Fibroblast of skin of right biceps (primary cell): ENCODE data around the gene LAMP1.
"Not testable (repeated sequence)": the region's sequence is repeated elsewhere in the genome, so short reads cannot be mapped to it uniquely, and the experiment has no call there.

Source experiments
- DNase-seq: peaks from one replicate; pipeline ENCODE4 v3.0.0-alpha.2; 2013

Gene LAMP1

GRCh38 chr13:113329656-113330312 is 32.7 kb downstream of the LAMP1 start:
- no peak for DNase-seq

- DNase-seq: no peak
These were observed 35.6 kb downstream of the LAMP1 start for GRCh38 chr13:113332615-113333014.

GRCh38 chr13:113333076-113333475 is 36.0 kb downstream of the LAMP1 start:
- DNase-seq: no peak

GRCh38 chr13:113337556-113337955 is 40.5 kb downstream of the LAMP1 start:
- no peak for DNase-seq

GRCh38 chr13:113337976-113338375 is 40.9 kb downstream of the LAMP1 start:
- DNase-seq: no peak

- no peak for DNase-seq
These were observed 41.4 kb downstream of the LAMP1 start for GRCh38 chr13:113338451-113338850.

- no peak for DNase-seq
These were observed 46.0 kb downstream of the LAMP1 start for GRCh38 chr13:113342820-113343691.

GRCh38 chr13:113343692-113343968 is 46.6 kb downstream of the LAMP1 start:
- DNase-seq: no peak

GRCh38 chr13:113345486-113345885 is 48.4 kb downstream of the LAMP1 start:
- no peak for DNase-seq

- DNase-seq: not testable (repeated sequence)
These were observed 50.7 kb downstream of the LAMP1 start for GRCh38 chr13:113347736-113348225.

- no peak for DNase-seq
These were observed 51.6 kb downstream of the LAMP1 start for GRCh38 chr13:113348591-113348990.

- no peak for DNase-seq
These were observed 52.0 kb downstream of the LAMP1 start for GRCh38 chr13:113349050-113349449.

GRCh38 chr13:113349491-113349890 is 52.5 kb downstream of the LAMP1 start:
- no peak for DNase-seq

GRCh38 chr13:113350065-113350937 is 53.3 kb downstream of the LAMP1 start:
- DNase-seq: no peak

GRCh38 chr13:113350938-113351335 is 53.9 kb downstream of the LAMP1 start:
- no peak for DNase-seq

- DNase-seq: no peak
These were observed 54.5 kb downstream of the LAMP1 start for GRCh38 chr13:113351514-113352026.

GRCh38 chr13:113353254-113353653 is 56.2 kb downstream of the LAMP1 start:
- DNase-seq: no peak

GRCh38 chr13:113354831-113355610 is 58.0 kb downstream of the LAMP1 start:
- no peak for DNase-seq

- no peak for DNase-seq
These were observed 58.6 kb downstream of the LAMP1 start for GRCh38 chr13:113355621-113356020.

- no peak for DNase-seq
These were observed 59.6 kb downstream of the LAMP1 start for GRCh38 chr13:113356596-113356995.

GRCh38 chr13:113357529-113357928 is 60.5 kb downstream of the LAMP1 start:
- DNase-seq: peak; percentile 20

GRCh38 chr13:113358653-113359190 is 61.7 kb downstream of the LAMP1 start:
- no peak for DNase-seq
